HG03565 (cell line): Measurements from ENCODE around the gene TMEM52B.
A peak's percentile ranks its signal among the peaks of the same experiment; 100 is the strongest.
"Not testable (repeated sequence)": the region's sequence is repeated elsewhere in the genome, so short reads cannot be mapped to it uniquely, and the experiment has no call there.

Source experiments
- ATAC-seq: cut with Tn5 transposase; IDR thresholded peaks from one replicate; pipeline ENCODE4 v1.9.1; 2021; ENCODE audit warnings: mild to moderate bottlenecking, moderate library complexity; ENCODE audit not compliant: unreplicated experiment

The TMEM52B gene

DNA sequence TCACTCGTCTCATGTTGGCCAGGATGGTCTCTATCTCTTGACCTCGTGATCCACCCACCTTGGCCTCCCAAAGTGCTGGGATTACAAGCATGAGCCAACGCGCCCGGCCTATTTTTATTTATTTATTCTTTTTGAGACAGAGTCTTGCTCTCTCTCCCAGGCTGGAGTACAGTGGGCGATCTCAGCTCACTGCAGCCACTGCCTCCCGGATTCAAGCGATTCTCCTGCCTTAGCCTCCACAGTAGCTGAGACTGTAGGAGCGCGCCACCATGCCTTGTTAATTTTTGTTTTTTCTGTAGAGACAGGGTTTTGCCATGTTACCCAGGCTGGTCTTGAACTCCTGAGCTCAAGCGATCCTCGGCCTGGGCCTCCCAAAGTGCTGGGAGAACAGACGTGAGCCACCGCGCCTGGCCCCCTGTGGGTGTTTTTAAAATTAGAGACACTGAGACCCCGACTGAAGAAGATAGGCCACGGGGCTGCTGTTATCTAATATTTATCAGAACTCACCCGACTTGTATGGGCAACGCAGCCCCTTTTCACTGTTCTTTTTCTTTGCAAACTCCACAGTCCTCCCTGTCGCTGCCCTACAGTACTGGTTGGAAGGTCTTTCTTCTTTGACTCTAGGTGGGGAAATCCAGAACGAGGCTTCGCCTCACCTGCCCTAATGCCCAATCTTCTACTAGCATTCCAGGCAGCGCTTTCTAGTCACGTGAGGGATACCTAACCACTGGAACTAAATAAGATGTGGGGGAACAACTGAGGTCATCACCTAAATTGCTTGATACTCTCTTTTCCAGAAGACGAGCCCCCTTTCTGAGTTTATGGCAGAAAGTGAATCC, 32.5 kb downstream of the TMEM52B start:
- ATAC-seq: no peak

- peak; percentile 39 for ATAC-seq
These were observed 33.3 kb downstream of the TMEM52B start for GRCh38 chr12:10211940-10212738.

GRCh38 chr12:10212739-10213131, 33.9 kb downstream of the TMEM52B start, which contains the start of gene GABARAPL1:
GABARAPL1 (plus strand) TSS chr12:10212877; CDS start chr12:10213130, 253 bp downstream.
- ATAC-seq: peak; percentile 23

DNA sequence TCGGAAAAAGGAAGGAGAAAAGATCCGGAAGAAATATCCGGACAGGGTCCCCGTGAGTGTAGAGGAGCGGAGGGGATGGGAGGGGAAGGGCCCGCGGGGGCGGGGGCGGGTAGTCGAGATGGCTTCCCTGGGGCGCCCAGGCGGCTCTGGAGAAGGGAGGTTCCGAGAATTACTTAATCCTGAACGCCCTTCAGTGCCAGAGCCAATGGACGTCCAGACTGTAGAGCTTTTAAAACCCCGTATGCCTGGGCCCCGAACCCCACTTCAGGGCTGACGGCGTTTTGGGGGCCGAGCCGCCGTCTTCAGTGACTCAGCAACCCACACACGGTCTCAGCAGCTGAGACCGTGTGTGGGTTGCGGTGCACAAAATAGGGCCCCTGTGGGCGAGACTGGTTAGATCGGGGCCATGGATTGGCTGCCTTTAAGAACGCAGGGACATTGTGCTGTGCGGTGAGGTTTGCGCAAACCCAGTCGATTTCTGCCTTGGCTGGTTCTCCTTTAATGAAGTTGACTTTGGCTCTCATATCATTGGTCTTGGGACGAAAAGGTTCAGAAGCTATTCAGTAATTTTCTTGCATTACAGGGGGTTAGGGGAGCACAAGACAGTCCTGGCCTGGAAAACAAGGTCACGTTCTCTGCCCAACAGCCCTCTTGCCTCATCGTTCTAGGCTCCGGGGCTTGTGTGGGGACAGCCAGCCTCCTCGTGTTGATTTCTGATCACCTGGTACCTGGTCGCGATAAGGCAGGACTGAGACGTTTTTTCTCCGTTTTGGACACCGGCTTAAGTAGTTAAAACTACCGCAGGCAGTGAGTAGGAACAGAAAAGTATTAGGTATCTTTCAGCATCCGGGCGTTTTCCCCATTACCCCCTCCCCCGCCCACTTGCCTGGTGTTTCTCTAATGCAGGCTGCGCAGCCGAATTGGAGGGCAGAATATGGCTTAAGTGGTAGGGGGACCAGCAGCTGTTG, 34.6 kb downstream of the TMEM52B start:
- peak; percentile 56 for ATAC-seq

DNA sequence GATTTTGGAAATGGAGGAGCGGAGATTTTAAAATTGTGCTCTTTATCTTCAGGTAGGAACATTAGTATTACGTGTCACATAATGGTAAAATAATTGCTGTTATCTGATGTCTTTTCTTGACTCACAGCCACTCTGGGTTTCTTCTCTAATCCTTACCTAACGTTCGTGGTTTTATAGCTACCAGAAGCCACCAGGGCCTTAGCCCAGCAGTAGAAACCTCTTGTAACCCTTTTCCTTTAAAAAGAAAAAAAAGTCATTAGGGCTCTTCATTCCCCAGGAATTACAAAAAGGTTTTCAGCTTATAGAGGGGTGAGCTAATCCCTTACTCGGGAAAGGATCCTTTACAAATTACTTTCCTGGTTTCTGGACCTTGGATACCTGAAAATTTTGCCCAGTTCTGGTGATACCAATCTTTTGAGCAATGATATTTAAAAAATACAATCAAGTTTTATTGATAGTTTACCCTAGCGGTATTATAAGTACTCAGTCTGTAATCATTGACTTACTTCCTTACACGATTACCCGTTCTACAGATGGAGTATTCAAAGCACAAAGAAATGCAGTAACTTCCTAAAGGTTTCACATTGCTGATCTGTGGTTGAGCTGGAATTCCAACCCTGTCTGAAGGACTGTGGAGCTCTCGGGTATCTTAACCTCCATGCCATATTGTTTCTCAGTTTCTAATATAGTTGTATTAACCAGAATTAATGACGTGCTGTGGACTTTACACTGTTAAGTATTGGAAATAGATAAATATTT, 35.5 kb downstream of the TMEM52B start:
- no peak for ATAC-seq

DNA sequence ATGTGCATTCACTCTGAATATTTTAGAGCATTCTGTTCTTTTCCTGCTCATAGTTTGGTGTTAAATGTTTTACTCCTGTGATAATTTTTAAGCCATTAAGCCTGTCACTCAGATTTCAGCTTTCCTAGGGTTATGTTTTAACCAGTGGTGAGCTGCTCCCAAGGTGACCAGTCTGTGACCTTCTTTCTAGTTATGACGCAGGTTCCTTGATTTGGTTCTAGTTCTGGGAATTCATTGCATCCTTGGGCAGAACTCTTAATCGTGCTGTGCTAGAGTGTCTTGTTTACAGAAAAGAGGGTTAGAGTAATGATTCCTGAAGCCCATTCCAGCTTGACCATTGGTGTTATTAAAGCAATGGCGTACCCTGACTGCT, 36.0 kb downstream of the TMEM52B start:
- ATAC-seq: no peak

GRCh38 chr12:10215436-10215835, 36.6 kb downstream of the TMEM52B start:
- ATAC-seq: no peak

DNA sequence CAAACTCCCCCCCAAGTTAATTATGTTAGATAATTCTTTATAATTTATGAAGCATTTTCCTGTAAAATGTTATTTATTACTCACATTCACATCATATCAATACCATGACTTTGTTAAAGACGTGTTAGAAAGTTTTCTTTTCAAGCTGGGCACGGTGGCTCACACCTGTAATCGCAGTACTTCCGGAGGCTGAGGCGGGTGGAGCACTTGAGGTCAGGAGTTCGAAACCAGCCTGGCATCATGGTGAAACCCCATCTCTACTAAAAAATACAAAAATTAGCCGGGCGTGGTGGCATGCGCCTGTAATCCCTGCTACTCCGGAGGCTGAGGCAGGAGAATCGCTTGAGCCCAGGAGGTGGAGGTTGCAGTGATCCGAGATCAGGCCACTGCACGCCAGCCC, 37.1 kb downstream of the TMEM52B start:
- not testable (repeated sequence) for ATAC-seq

DNA sequence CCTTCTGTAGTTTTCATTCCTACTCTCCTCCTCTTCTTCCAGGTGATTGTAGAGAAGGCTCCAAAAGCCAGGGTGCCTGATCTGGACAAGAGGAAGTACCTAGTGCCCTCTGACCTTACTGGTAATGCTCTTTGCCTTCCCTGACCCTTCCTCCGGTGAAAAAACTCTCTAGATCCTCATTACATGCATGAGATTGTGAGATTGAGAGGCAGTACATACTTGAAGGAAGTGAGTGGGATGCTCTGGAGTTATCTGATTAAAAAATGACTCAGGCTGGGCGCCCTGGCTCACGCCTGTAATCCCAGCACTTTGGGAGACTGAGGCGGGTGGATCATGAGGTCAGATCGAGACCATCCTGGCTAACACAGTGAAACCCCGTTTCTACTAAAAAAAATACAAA, 39.2 kb downstream of the TMEM52B start:
- no peak for ATAC-seq

GRCh38 chr12:10220398-10221077, 41.7 kb downstream of the TMEM52B start:
- ATAC-seq: no peak

- no peak for ATAC-seq
These were observed 43.0 kb downstream of the TMEM52B start for GRCh38 chr12:10221846-10222245.

- ATAC-seq: no peak
These were observed 44.4 kb downstream of the TMEM52B start for GRCh38 chr12:10223208-10223607.

GRCh38 chr12:10225426-10225825, 46.6 kb downstream of the TMEM52B start:
- ATAC-seq: not testable (repeated sequence)

DNA sequence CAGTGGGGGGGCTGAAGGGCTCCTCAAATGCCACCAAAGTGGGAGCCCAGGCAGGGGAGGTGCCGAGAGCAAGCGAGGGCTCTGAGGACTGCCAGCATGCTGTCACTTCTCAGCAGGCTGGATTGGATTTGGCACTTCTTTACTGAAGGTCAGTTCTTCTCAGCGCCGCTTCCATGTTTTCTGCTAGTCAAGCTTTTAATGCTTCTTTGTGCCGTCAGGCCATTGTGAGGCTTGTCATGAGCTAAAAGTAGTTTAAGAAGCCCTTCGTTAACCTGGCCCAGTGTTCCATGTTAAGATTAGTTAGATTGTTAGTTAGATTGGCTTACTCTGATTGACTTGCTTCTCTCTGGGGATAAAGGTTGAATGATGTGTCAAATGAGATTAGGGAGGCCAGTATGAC, 47.3 kb downstream of the TMEM52B start:
- ATAC-seq: no peak

DNA sequence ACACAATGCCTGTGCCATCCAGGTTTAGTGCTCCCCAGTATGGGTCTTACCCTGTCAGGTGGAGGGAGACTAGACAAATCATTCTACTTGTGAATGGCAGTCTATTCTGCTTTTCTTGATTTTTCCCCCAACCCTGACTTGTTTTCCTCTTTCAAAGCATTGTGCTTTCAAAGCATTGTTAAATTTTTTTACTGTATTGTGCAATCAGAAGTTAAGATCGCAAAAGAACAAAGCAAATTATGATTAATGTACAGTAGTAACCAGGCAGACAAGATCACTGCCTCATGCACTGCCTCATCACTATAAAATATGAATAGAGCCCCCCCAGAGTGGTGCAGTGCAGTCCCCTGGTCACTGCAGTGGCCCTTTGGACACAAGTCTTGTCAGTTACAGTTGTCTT, 47.9 kb downstream of the TMEM52B start:
- ATAC-seq: no peak

DNA sequence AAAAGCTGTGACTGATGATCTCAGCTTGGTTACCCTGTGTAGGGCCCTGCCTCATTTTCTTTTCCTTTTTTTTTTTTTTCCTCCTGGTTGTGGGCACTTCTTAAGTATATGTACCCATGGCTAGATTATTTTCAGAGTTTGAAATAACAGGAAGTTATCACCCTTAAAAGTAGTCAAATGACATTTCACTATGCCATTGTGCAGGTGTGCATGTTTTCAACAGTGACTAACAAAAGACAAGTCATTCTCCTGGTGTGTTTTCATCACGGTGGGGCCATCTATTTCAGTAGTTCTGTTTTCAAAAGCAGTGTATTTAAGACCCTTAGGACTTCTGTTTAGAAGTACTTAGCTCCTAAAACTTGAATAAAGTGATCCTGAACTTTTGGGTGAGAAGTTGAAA, 48.8 kb downstream of the TMEM52B start:
- no peak for ATAC-seq

- ATAC-seq: no peak
These were observed 55.7 kb downstream of the TMEM52B start for GRCh38 chr12:10234562-10234961.

- ATAC-seq: no peak
These were observed 57.2 kb downstream of the TMEM52B start for GRCh38 chr12:10235761-10236631.

DNA sequence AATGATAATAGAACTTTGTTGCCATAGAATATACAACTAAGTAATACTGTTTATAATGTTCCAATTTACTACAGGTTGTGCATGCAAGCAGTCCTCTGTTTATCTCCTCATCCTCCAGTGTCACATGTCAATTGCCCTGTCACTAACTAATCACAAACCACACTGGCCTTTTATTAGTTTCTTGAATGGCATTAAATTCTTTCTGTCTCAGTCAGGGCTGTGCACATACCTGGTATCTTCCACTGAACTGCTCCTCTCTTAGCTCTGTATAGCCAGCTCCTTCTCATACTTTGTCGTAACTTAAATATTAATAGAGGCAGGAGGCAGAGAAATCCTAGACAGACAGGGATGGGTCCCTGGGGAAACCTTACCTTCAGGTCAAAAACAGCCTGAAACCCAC, 57.9 kb downstream of the TMEM52B start:
- ATAC-seq: no peak
